ENCODE measurements around the gene NPBWR2. TPM values are rescaled to one million over a fixed set of nuclear protein-coding genes. Genes with fewer than 3 reads are reported as not detected.

Gene NPBWR2
- total RNA-seq, 1 donor from 2014 or later = not detected

GRCh38 chr20:64055396-64055892, 51.9 kb downstream of the NPBWR2 start:
- Mint-ChIP-seq H3K36me3 (ENCODE audit: unreplicated experiment) (no peaks in the 10 kb centered on the region), H3K4me1 (ENCODE audit: unreplicated experiment) (peaks cover 49% of the 10 kb centered on the region), H3K27ac (ENCODE audit: unreplicated experiment) (peak overlapping the region; percentile 64), H3K27me3 (ENCODE audit: unreplicated experiment) (no peaks in the 10 kb centered on the region), H3K4me3 (ENCODE audit: unreplicated experiment) (no peak overlapping the region), H3K9me3 (ENCODE audit: unreplicated experiment) (no peaks in the 10 kb centered on the region)
- no peak for DNase-seq (ENCODE audit: extremely low spot score, unreplicated experiment)
- TF ChIP-seq, protein P1, sequence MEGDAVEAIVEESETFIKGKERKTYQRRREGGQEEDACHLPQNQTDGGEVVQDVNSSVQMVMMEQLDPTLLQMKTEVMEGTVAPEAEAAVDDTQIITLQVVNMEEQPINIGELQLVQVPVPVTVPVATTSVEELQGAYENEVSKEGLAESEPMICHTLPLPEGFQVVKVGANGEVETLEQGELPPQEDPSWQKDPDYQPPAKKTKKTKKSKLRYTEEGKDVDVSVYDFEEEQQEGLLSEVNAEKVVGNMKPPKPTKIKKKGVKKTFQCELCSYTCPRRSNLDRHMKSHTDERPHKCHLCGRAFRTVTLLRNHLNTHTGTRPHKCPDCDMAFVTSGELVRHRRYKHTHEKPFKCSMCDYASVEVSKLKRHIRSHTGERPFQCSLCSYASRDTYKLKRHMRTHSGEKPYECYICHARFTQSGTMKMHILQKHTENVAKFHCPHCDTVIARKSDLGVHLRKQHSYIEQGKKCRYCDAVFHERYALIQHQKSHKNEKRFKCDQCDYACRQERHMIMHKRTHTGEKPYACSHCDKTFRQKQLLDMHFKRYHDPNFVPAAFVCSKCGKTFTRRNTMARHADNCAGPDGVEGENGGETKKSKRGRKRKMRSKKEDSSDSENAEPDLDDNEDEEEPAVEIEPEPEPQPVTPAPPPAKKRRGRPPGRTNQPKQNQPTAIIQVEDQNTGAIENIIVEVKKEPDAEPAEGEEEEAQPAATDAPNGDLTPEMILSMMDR (IDR thresholded peaks at IDR 0.05) = no peak

DNA sequence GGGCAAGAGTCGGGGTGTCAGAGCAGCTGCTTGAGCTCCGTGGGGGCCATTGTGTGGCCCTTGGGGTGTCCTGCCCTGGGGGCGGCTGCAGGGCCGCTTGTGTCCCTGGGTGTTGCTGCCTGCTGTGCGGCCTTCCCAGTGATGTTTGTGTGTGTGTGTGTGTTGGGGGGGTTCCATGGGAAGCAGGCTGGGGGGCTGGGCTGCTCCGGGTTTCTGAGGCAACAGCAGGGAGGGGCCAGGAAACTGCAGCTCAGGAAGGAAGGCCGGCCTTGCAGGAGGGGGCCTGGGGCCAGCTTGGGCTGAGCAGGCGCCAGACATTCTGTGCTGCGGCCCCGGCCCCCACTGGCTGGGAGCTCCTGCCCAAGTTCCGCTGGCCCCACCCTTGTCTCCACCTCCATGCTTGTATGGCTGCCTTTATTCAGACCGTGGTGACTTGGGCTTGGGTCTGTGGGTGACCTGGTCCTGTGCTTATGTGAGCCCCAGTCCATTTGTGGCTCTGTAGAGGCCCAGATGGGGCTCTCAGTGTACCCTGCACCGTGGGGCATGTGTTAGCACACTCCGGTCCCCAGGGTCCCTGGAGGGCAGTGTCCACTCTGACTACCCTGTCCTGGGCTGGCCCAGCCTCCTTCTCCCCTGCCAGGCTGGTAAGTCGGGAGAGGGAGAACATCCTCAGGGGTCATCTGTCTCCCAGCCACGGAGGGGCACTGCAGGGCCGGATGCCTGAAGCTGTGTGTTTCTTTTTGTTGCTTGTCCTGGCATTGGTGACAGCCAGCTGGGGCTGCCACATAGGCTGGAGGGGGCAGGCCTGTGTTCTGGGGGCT, 53.3 kb downstream of the NPBWR2 start:
- no peaks in the 10 kb centered on the region for H3K36me3 Mint-ChIP-seq (ENCODE audit: unreplicated experiment)
- peak overlapping the region; percentile 78 for H3K27ac Mint-ChIP-seq (ENCODE audit: unreplicated experiment)
- peak overlapping the region; percentile 29 for H3K4me3 Mint-ChIP-seq (ENCODE audit: unreplicated experiment)
- TF ChIP-seq, protein P1 (IDR thresholded peaks at IDR 0.05) = peak; percentile 47
- no peaks in the 10 kb centered on the region for H3K27me3 Mint-ChIP-seq (ENCODE audit: unreplicated experiment)
- H3K4me1 Mint-ChIP-seq (ENCODE audit: unreplicated experiment) = peaks cover 48% of the 10 kb centered on the region
- no peaks in the 10 kb centered on the region for H3K9me3 Mint-ChIP-seq (ENCODE audit: unreplicated experiment)
- no peak for DNase-seq (ENCODE audit: extremely low spot score, unreplicated experiment)

Small RNA genes within 50 kb of the gene (microRNA-seq; reads per million reads assigned to microRNA genes)
- not detected for gene MIR6813 (ENCODE audit: unreplicated experiment)

Other genes starting within 250 kb of the NPBWR2 start
- not detected in 2 replicates for gene ABHD16B, start 246.1 kb downstream of the NPBWR2 start, total RNA-seq
- 102 and 109 TPM in 2 replicates for gene TPD52L2, start 242.3 kb downstream of the NPBWR2 start, total RNA-seq
- 41.2 and 42.7 TPM in 2 replicates for gene DNAJC5, start 212.4 kb downstream of the NPBWR2 start, total RNA-seq
- 35.5 and 35.9 TPM in 2 replicates for gene UCKL1, start 151.1 kb downstream of the NPBWR2 start, total RNA-seq
- gene ZNF512B, start 137.6 kb downstream of the NPBWR2 start, total RNA-seq = 39.7 and 40.9 TPM in 2 replicates
- gene SAMD10, start 127.9 kb downstream of the NPBWR2 start, total RNA-seq = 3.5 and 3.7 TPM in 2 replicates
- gene PRPF6, start 126.4 kb downstream of the NPBWR2 start, total RNA-seq = 68.3 and 71.9 TPM in 2 replicates
- gene C20orf204, start 71.4 kb downstream of the NPBWR2 start, total RNA-seq = 1.3 and 1.4 TPM in 2 replicates
- gene SOX18, start 57.9 kb downstream of the NPBWR2 start, total RNA-seq = 1.2 and 2.0 TPM in 2 replicates
- gene TCEA2, start 44.4 kb downstream of the NPBWR2 start, total RNA-seq = 67.3 and 73.1 TPM in 2 replicates
- gene RGS19, start 28.0 kb downstream of the NPBWR2 start, total RNA-seq = 8.0 and 10.0 TPM in 2 replicates
- gene OPRL1, start 27.5 kb downstream of the NPBWR2 start, total RNA-seq = 1.6 and 2.1 TPM in 2 replicates
- gene LKAAEAR1, start 23.2 kb downstream of the NPBWR2 start, total RNA-seq = not detected in 2 replicates
- gene MYT1, start 56.9 kb upstream of the NPBWR2 start, total RNA-seq = not detected in 2 replicates
- 94.6 and 96.7 TPM in 2 replicates for gene PCMTD2, start 148.2 kb upstream of the NPBWR2 start, total RNA-seq

Data from osteocyte (in vitro differentiated cells).